LoVo (cell line): Measurements from ENCODE around the gene IFT52.
"Not testable (repeated sequence)": the region's sequence is repeated elsewhere in the genome, so short reads cannot be mapped to it uniquely, and the experiment has no call there.

Experiments used
- DNase-seq: peaks from one replicate; pipeline ENCODE4 v3.0.0-alpha.2; 2016; ENCODE audit warnings: low spot score

IFT52 gene

GRCh38 chr20:43651650-43652184 lies 61.0 kb downstream of the IFT52 start:
- DNase-seq, result not testable (repeated sequence)

DNA sequence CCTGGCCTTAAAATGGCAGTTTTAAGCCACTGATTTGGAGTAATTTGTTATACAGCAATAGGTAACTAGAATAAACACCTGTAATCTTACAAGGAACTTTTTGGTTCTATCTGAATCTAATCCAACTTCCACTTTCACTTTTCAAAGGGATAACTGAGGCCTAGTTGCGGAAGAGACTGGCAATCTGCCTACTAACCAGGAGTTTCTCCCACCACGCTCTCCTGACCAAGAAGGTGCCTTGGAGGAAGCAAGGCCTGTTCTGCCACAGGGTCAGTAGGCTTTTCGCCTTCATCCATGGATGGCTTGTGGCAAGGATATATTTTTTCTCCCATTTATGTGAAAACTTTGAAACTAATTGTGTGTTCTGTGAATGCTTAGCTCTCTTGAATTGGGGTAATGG lies 63.2 kb downstream of the IFT52 start:
- DNase-seq, result no peak

- not testable (repeated sequence) for DNase-seq
Measured at GRCh38 chr20:43655176-43655575, 64.4 kb downstream of the IFT52 start.

- no peak for DNase-seq
Measured at GRCh38 chr20:43655937-43656336, 65.2 kb downstream of the IFT52 start.

- peak; percentile 20 for DNase-seq
Measured at GRCh38 chr20:43658069-43658722, 67.5 kb downstream of the IFT52 start.

GRCh38 chr20:43658723-43659419 lies 68.1 kb downstream of the IFT52 start:
- DNase-seq, result no peak

GRCh38 chr20:43662943-43663655 lies 72.4 kb downstream of the IFT52 start:
- peak; percentile 27 for DNase-seq

DNA sequence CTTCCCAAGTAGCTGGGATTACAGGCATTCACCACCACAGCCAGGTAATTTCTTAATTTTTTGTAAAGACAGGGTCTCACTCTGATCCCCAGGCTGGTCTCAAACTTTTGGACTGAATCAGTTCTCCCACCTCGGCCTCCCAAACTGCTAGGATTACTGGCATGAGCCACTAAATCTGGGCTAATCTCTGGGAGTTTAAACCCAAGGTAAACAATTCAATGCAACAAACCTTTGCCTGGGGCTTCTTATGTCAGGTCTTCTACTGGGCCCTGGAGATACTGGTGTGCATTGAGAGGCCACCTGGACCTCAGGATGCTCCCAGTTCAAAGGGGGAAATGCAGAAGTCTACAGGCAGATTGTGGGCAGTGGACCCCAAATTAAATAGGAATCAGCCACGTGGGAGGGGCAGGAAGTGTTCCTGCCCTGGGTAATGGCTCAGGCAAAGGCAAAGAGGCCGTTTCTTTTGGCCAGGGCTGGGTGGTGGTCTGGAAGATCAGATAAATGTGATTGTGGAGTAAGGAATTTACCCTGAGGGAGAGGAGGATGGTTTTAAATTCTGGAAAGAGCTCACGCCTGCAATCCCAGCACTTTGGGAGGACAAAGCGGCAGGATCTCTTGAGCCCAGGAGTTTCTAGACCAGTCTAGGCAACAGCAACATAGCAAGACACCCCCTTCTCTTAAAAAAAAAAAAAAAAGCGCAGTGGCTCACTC lies 74.9 kb downstream of the IFT52 start:
- DNase-seq, result no peak

GRCh38 chr20:43666376-43667328 lies 75.9 kb downstream of the IFT52 start, which contains the start of gene MYBL2:
MYBL2 (plus strand) TSS chr20:43667114; CDS start chr20:43667284, 170 bp downstream.
- peak; percentile 75 for DNase-seq

DNA sequence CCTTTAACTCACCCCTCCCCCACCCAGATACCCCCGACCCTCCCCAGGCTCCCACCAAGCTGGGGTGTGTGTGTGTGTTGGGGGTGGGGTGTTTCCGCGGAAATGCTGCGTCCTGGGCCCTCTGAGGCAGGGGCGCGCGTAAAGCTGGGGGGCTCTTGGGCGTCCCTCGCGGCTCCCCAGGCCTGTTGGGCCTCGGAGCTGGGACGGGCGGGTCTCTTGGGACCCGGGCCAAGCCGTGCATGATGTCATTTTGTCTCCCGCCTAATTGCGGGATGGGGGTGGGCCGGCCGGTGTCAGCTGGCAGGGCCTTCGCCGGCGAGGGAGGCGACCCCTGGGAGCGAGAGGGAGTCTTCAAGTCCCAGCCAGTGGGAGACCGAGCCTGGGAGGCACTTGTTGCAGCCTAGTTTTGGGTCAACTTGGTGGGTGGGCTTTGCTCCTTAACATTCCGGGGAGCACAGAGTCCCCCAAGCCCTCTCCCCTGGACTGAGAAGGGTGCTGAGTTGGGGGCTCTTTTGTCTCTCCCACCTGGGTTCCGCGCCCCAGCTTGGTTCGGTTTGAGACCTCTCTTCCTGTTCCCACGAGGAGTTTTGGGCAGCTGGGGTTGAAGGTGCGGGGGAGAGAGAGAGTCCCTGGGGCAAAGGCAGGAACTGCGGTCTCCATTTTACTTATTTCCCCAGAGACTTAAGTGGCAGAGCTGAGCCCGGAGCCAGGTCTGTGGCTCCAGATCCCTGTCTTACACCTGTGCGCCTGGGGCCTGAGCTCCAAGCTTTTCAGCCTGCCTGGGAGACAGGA lies 76.8 kb downstream of the IFT52 start:
- DNase-seq, result no peak

GRCh38 chr20:43669332-43669731 lies 78.6 kb downstream of the IFT52 start:
- DNase-seq, result no peak

GRCh38 chr20:43670423-43670822 lies 79.7 kb downstream of the IFT52 start:
- DNase-seq, result no peak

GRCh38 chr20:43676368-43676767 lies 85.6 kb downstream of the IFT52 start:
- DNase-seq, result no peak

- no peak for DNase-seq
Measured at GRCh38 chr20:43680981-43681380, 90.2 kb downstream of the IFT52 start.

DNA sequence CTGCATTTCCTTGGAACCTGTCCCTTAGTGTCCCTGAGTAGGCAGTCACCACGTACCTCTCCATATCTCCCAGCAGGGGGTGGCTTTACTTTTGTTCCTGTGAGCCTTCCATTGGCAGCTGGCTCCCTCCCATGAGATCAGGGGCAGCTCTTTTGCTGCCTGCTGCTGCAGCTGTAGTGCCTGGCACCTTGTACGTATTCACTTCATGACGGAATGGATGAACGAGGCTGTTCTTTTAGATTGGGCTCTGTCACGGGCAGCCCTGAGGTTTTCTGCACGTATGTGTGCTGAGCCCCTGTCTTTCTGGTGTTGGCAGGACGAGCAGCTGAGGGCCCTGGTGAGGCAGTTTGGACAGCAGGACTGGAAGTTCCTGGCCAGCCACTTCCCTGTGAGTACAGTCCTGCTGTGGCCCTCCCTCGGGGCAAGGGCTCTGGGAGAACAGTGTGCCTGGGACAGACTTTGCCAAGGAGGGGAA lies 90.8 kb downstream of the IFT52 start:
- DNase-seq, result no peak

DNA sequence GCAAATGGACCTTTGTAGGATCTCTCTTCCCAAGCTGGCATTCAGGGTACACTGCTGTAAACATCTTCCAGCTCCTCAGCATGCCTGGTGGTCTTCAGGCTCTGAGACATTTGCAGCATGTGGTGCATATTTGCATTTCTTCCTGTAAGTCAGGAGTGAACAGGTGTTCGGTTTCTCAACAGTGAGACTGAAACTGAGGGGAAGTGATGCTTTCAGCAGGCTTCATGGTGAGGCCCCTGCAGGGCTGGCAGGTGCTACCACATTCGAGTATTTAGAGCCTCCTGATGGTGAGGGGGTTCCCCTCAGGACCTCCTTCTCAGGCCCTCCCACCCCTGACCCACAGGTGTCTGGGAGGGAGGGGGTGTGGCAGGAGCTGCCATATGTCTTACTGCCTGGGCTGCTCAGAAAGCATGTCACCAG lies 91.3 kb downstream of the IFT52 start:
- DNase-seq, result no peak

GRCh38 chr20:43682446-43682845 lies 91.7 kb downstream of the IFT52 start:
- DNase-seq, result no peak

- DNase-seq, result no peak
Measured at GRCh38 chr20:43686820-43687219, 96.1 kb downstream of the IFT52 start.

DNA sequence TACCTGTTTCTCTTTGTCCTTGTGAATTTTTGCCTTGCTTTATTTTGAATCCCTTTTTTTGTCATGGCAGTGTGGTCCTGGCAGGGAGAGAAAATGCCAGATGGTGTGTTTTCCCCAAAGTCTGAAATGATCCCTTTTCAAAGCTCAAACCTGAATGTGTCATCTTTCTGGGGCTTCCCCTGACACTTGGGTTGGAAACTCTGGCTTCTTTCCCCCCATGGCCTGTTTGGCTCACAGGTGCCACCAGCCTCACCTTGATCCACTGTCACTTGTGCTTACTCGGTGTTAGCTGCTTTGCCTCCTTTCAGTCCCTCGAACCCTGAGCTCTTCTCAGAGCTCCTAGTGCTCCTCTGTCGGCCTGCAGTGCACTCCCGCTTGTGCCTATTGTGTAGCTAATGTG lies 98.4 kb downstream of the IFT52 start:
- DNase-seq, result no peak
